RWPE2 (cell line): Measurements from ENCODE around the gene PGGT1B.

Experiments
- ATAC-seq: fragments of 200-7000 bp; cut with Tn5 transposase; 3 replicates; pipeline ENCODE4 v1.9.1; 2021; ENCODE audit warnings: low read depth
- DNase-seq: peaks from one replicate; pipeline ENCODE4 v3.0.0-alpha.2; 2020; ENCODE audit warnings: low spot score
- H3K27ac ChIP-seq: fragments of 450-650 bp; 2 replicates; pipeline ENCODE4 v1.5.1; 2017; ENCODE audit warnings: mild to moderate bottlenecking; ENCODE audit not compliant: poor library complexity, severe bottlenecking
- H3K27me3 ChIP-seq: fragments of 250-450 bp; sonication (Bioruptor Pico); 2 replicates; pipeline ENCODE4 v1.5.1; 2021; ENCODE audit warnings: mild to moderate bottlenecking, moderate library complexity; ENCODE audit not compliant: insufficient read depth, poor library complexity, severe bottlenecking
- H3K36me3 ChIP-seq: fragments of 250-450 bp; sonication (Bioruptor Pico); 2 replicates; pipeline ENCODE4 v1.5.1; 2020; ENCODE audit warnings: low read depth, mild to moderate bottlenecking, moderate library complexity
- H3K4me1 ChIP-seq: fragments of 250-450 bp; sonication (Bioruptor Pico); 2 replicates; pipeline ENCODE4 v1.5.1; 2021; ENCODE audit warnings: mild to moderate bottlenecking, moderate library complexity; ENCODE audit not compliant: insufficient read depth, poor library complexity, severe bottlenecking
- H3K4me3 ChIP-seq: fragments of 250-450 bp; sonication (Bioruptor Pico); 2 replicates; pipeline ENCODE4 v1.5.1; 2021; ENCODE audit warnings: mild to moderate bottlenecking, moderate library complexity; ENCODE audit not compliant: severe bottlenecking
- H3K9me3 ChIP-seq: fragments of 250-450 bp; sonication (Bioruptor Pico); 2 replicates; pipeline ENCODE4 v1.5.1; 2021; ENCODE audit warnings: mild to moderate bottlenecking, moderate library complexity; ENCODE audit not compliant: severe bottlenecking
- TF ChIP-seq, protein P1 (sequence below): fragments of 450-650 bp; IDR thresholded peaks from one replicate; pipeline ENCODE4 v1.5.1; 2017; ENCODE audit warnings: mild to moderate bottlenecking, moderate library complexity; ENCODE audit not compliant: poor library complexity, severe bottlenecking

PGGT1B gene

DNA sequence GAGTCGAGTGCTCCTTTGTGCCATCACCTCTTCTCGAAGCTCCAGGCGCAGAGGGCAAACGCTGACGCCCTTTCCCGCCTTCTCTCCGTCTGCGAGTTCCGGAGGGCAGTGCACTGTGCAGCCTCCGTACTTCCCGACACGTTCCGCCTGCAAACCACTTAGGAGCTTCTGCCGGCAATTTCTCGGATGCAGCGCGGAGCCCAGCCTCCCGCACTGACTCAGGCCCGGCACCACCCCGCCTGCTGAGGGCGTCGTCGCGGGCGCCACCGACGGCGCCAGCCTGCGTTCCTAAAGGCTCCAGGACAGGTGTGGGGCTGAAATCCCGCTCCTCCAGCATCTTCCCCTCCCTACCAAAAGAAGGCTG, 83.7 kb downstream of the PGGT1B start:
- peaks cover 3% of the 10 kb centered on the region for H3K4me1 ChIP-seq
- peaks cover 2% of the 10 kb centered on the region for H3K9me3 ChIP-seq
- no peak overlapping the region for H3K4me3 ChIP-seq
- H3K36me3 ChIP-seq, result 0 out of 2 replicates have a peak, but pooled peaks cover 4% of the 10 kb centered on the region
- H3K27ac ChIP-seq, result no peak overlapping the region
- ATAC-seq, result no peak
- TF ChIP-seq, protein P1, sequence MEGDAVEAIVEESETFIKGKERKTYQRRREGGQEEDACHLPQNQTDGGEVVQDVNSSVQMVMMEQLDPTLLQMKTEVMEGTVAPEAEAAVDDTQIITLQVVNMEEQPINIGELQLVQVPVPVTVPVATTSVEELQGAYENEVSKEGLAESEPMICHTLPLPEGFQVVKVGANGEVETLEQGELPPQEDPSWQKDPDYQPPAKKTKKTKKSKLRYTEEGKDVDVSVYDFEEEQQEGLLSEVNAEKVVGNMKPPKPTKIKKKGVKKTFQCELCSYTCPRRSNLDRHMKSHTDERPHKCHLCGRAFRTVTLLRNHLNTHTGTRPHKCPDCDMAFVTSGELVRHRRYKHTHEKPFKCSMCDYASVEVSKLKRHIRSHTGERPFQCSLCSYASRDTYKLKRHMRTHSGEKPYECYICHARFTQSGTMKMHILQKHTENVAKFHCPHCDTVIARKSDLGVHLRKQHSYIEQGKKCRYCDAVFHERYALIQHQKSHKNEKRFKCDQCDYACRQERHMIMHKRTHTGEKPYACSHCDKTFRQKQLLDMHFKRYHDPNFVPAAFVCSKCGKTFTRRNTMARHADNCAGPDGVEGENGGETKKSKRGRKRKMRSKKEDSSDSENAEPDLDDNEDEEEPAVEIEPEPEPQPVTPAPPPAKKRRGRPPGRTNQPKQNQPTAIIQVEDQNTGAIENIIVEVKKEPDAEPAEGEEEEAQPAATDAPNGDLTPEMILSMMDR, result no peak
- peaks cover 86% of the 10 kb centered on the region for H3K27me3 ChIP-seq
- no peak for DNase-seq

DNA sequence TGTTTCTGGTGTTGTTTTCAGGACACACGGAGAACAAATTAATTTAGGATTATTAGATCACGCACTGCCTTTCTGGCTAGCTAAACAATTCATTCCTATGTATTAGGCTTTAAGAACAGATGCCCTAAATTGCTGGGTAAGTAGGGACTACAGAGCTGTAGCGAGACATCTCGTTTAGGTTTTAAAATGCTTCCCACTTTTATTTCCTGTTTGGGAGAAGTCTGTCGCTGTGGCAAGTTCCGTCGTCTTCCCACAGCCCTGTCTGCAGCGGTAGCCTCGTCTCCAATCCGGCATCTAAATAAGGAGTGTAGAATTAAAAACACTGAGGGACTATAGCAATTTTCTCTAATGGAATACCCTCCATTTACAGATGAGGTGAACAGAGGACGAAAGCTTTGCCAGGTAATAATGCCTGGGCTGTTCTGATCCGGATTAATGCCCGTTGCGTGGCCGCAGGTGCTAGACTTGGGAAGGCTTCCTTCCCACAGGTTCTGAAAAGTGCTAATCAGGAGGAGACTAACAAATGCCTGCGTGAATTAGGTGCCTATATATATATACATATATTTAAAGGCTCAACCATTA, 91.7 kb downstream of the PGGT1B start:
- Histone ChIP-seq H3K9me3 (no peaks in the 10 kb centered on the region), H3K27me3 (peaks cover 59% of the 10 kb centered on the region), H3K4me1 (no peaks in the 10 kb centered on the region), H3K27ac (no peak overlapping the region), H3K36me3 (no peaks in the 10 kb centered on the region), H3K4me3 (no peak overlapping the region)
- TF ChIP-seq, protein P1, result no peak
- ATAC-seq (no peak), DNase-seq (no peak)

DNA sequence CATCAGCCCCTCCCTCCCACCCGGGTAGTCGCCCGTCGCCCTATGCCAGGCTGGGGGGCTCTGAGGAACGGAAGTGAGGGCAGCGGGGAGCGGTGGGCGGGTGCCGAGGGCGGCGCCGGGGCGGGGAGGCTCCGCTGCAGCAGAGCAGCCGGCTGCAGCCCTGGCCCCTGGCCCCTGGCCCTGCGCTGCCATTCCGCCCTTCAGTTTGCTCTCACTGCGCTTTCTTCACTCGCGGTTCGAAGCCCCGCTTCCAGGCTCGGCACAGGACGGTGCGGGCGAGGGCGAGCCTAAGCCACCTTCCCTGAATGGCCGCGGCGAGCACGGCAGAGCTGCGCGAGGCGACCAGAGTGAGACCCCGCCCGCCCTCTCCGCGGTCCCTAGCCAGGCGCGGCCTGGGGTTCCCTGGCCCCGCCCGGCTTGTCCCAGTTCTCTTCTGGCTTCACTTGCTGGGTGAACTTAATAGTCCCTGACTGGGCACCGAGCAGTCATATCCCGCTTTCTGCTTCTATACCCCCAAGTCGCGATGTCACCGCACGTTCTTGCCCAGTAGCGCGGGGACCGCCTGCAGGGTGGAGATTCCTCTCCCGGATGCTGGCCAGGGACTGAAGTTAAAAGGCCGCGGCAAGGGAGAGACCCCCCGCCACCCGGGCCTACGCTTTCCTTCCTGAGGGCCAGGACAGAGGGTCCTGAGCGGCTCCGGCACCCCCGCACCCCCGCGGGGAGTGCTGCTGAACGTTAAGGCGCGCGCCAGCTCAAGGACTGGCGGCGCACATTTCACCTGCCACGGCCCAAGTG, 92.3 kb downstream of the PGGT1B start:
- H3K27me3 ChIP-seq, result peaks cover 56% of the 10 kb centered on the region
- no peaks in the 10 kb centered on the region for H3K4me1 ChIP-seq
- H3K9me3 ChIP-seq, result no peaks in the 10 kb centered on the region
- no peaks in the 10 kb centered on the region for H3K36me3 ChIP-seq
- H3K27ac ChIP-seq, result no peak overlapping the region
- peak; percentile 62 for DNase-seq
- peak overlapping the region; percentile 43 for H3K4me3 ChIP-seq
- TF ChIP-seq, protein P1, result no peak
- peak; percentile 66 for ATAC-seq

DNA sequence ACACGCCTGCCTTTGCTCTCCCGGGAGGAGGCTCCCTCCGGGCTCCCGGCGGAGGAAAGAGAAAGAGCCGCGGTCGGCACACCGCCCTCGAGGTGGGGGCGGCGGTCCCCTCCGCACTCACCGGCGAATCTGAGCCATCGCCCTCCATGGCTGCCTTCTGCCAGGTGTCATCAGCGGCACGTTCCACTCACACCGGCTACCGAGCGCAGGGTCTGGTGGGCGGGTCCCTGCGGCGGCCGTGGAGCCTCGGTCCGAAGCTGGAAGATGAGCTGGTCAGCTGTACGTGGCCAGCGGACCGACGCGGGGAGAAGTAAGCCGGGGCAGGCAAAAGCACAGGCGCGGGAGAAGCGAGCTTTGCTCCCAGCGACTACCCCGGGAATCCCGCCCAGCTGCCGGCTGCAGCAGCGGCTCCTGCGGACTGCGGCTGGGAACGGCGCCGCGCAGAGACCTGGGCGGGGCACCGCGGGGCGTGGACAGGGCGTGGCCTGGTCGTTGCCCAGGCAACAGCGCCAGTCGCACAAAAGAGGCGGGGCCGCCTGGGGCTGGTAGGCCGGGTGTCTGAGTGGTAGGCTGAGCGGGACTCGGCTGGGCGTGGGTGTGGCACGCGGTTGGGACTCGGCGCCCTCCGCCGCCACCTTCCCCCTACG, 93.1 kb downstream of the PGGT1B start, which contains the start of gene TRIM36:
Gene TRIM36, minus strand, starts transcription at position 422 of the 647 bp plus-strand sequence. Its CDS starts 274 bp downstream, at position 148.
- peak; percentile 96 for DNase-seq
- Histone ChIP-seq H3K4me1 (no peaks in the 10 kb centered on the region), H3K36me3 (no peaks in the 10 kb centered on the region), H3K9me3 (no peaks in the 10 kb centered on the region), H3K27me3 (peaks cover 52% of the 10 kb centered on the region), H3K27ac (no peak within 1 kb of the TSS), H3K4me3 (peak within 1 kb of the TSS; percentile 43)
- TF ChIP-seq, protein P1, result peak; percentile 48
- ATAC-seq, result peak; percentile 91
